Loucy (cell line): Measurements from ENCODE around the gene RAB7A.

Source experiments
- CTCF ChIP-seq: fragments of 200-600 bp; sonication (generic); conservative IDR thresholded peaks from 2 replicates; pipeline ENCODE4 v1.5.1; 2014; ENCODE audit warnings: mild to moderate bottlenecking, antibody characterized with exemption, low read length
- EZH2phosphoT487 ChIP-seq: fragments of 200-600 bp; IDR thresholded peaks from 2 replicates; pipeline ENCODE4 v1.6.1; 2018; ENCODE audit warnings: antibody characterized with exemption, mild to moderate bottlenecking, moderate library complexity, borderline replicate concordance

DNA sequence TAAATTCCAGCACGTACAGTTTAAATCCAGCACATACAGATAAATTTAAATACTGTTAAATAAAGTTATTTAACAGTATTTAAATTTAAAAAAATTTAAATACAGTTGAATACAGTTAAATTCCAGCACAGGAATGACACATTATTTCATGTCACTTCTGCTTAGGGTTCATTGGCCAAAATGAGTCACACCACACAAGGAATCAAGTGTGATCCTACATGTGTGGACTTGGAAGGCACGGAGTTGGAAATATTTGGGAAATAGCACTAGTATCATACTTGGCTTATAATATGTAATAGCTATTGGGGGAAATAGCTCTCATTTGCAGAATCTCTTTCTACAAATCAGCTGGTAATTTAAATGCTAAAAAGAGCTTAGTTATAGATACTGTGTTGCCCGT, 10.6 kb downstream of the RAB7A start:
- TF ChIP-seq CTCF (no peak), EZH2phosphoT487 (no peak)
